Cardiac muscle cell (in vitro differentiated cells and primary cell): Measurements from ENCODE around the gene MNT. TPM values are rescaled to one million over a fixed set of nuclear protein-coding genes. Genes with fewer than 3 reads are reported as not detected.

Experiments
- DNase-seq, 2 donors: peaks; one replicate each; pipeline versions ENCODE4 v3.0.0 to v3.0.0-alpha.2; 2010 to 2017; ENCODE audit warnings: low read depth in 1 of 2, low spot score in 1 of 2
- H3K27ac ChIP-seq: fragments of 200-600 bp; sonication (generic); 2 replicates; pipeline ENCODE4 v1.5.1; 2016
- H3K27me3 ChIP-seq: fragments of 200-600 bp; sonication (generic); 2 replicates; pipeline ENCODE4 v1.6.0; 2016; ENCODE audit warnings: control low read depth
- H3K36me3 ChIP-seq: fragments of 200-600 bp; sonication (generic); 2 replicates; pipeline ENCODE4 v1.5.1; 2016; ENCODE audit warnings: control low read depth
- H3K4me1 ChIP-seq: fragments of 200-600 bp; sonication (generic); 2 replicates; pipeline ENCODE4 v1.8.1; 2017; ENCODE audit warnings: low read depth, mild to moderate bottlenecking, mixed run types
- H3K4me3 ChIP-seq: fragments of 200-600 bp; sonication (generic); 2 replicates; pipeline ENCODE4 v1.5.1; 2016; ENCODE audit warnings: mild to moderate bottlenecking
- H3K9me3 ChIP-seq: fragments of 200-600 bp; sonication (generic); 2 replicates; pipeline ENCODE4 v1.5.1; 2017; ENCODE audit warnings: low read depth, mild to moderate bottlenecking, control low read depth
- polyA plus RNA-seq: library from polyadenylated mRNA; unstranded; fragments of >200 nt; fragmentation: Nextera tagmentation; extraction: Ambion mirVana; gene quantifications from 2 replicates; pipeline ENCODE4 v1.2.1, GENCODE V29; 2016
- total RNA-seq: library from RNA; depleted of rRNA; stranded (reverse); fragments of >200 nt; gene quantifications from 2 replicates; pipeline ENCODE4 v1.2.3, GENCODE V29; 2016
- TF ChIP-seq, protein P1 (sequence below): IDR thresholded peaks from 2 replicates; pipeline ENCODE4 v1.5.1; 2012; ENCODE audit warnings: low read depth, mild to moderate bottlenecking, low read length

The MNT gene
- total and polyA plus RNA-seq, 2 experiments from 2014 or later = 7.3 to 17.4 TPM

DNA sequence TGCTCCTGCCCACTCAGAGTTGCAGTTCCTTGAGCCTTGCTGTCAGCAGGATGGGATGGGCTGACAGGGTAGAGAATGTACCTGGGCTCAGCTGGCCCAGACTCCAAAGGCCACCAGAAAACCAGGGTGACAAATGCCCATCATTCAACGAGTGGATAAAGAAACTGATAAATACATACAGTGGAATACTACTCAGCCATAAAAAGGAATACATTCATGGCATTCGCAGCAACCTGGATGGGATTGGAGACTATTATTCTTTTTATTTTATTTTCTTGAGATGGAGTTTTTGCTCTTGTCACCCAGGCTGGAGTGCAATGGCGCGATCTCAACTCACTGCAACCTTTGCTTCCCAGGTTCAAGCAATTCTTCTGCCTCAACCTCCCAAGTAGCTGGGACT lies 43.6 kb downstream of the MNT start:
- no peak for DNase-seq
- TF ChIP-seq, protein P1, sequence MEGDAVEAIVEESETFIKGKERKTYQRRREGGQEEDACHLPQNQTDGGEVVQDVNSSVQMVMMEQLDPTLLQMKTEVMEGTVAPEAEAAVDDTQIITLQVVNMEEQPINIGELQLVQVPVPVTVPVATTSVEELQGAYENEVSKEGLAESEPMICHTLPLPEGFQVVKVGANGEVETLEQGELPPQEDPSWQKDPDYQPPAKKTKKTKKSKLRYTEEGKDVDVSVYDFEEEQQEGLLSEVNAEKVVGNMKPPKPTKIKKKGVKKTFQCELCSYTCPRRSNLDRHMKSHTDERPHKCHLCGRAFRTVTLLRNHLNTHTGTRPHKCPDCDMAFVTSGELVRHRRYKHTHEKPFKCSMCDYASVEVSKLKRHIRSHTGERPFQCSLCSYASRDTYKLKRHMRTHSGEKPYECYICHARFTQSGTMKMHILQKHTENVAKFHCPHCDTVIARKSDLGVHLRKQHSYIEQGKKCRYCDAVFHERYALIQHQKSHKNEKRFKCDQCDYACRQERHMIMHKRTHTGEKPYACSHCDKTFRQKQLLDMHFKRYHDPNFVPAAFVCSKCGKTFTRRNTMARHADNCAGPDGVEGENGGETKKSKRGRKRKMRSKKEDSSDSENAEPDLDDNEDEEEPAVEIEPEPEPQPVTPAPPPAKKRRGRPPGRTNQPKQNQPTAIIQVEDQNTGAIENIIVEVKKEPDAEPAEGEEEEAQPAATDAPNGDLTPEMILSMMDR = no peak
- H3K27ac ChIP-seq = no peak overlapping the region
- H3K4me3 ChIP-seq = no peak overlapping the region
- no peaks in the 10 kb centered on the region for H3K36me3 ChIP-seq
- no peaks in the 10 kb centered on the region for H3K9me3 ChIP-seq
- no peaks in the 10 kb centered on the region for H3K27me3 ChIP-seq
- H3K4me1 ChIP-seq = no peaks in the 10 kb centered on the region

DNA sequence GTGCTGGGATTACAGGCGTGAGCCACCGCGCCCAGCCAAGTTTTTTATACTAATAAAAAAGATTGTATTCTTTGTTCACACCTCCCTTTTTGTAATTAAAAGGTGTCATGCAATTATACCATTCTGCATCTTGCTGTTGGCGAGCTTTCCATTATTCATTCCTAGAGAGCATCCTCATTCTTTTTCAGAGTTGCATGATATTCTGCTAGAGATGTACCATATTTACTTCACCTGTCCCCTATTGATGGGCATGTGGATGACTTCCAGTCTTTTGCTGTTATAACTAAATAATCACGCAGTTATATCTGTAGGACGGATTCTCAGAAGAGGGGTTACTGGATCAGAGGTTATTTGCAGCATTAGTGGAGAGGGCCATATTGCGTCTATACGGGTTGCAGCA lies 46.5 kb downstream of the MNT start:
- Histone ChIP-seq H3K27me3 (no peaks in the 10 kb centered on the region), H3K4me3 (no peak overlapping the region), H3K27ac (no peak overlapping the region), H3K9me3 (no peaks in the 10 kb centered on the region), H3K4me1 (no peaks in the 10 kb centered on the region), H3K36me3 (no peaks in the 10 kb centered on the region)
- TF ChIP-seq, protein P1 = no peak
- no peak for DNase-seq

DNA sequence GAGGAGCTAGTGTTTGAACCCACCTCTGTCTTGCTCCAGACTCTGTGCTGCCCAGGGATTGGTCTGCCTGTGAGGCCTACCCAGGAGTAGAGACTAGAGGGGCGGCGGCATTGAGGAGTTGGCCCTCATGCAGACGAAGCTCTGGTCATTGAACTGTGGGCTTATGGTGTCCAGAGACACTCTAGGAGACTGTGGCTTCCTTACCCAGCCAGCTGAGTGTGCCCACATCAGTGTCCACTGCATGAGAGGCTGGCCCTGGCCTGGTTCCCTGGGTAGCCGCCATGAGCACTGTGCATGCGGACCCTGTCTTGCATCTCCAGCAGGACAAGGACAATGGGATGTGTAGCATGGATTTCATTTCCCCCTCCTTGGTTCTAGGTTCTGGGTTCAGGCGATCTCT lies 49.6 kb downstream of the MNT start:
- TF ChIP-seq, protein P1 = no peak
- Histone ChIP-seq H3K27me3 (no peaks in the 10 kb centered on the region), H3K9me3 (no peaks in the 10 kb centered on the region), H3K4me3 (no peak overlapping the region), H3K27ac (no peak overlapping the region), H3K4me1 (peaks cover 9% of the 10 kb centered on the region), H3K36me3 (no peaks in the 10 kb centered on the region)
- DNase-seq = no peak

DNA sequence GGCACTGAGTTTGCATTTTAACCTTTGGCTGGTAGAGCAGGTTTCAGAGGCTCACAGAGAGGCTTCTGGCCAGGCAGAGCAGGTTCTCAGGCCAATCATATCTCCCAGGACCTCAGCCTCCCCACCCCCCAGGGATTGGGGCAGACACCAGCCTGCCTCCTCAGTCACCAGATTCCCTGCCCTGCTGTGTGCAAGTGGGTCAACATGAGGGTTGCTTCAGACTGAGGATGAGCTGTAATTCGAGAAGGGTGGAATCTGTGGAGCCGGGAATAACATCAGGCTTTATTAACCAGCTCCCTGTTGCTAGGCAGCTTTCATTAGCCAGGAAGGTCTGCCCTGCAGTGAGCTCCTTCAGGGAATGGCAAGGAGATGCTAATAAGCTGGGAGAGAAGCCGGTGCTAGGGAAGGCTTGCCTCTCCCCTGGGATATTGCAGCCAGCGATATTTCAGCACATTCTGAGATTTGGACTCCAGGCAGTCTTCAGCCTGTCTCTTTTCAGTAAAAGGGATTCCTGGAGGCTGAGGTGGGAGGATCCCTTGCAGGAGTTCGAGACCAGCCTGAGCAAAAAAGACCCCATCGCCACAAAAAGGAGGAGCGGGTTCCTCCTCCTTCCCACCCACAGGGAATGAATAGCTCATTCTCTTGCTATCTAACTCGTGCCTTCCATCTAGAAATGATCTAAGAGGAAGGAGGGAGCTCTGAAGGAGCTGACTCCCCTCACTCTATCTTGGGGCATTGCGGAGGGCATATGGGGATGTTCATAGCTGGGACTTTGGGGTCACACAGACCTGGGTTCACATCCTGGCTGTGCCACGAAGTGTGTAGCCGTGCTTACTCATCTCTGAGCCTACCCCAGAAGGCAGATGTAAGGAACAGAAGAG lies 52.8 kb downstream of the MNT start:
- Histone ChIP-seq H3K27me3 (no peaks in the 10 kb centered on the region), H3K9me3 (no peaks in the 10 kb centered on the region), H3K4me1 (peaks cover 9% of the 10 kb centered on the region), H3K36me3 (peaks cover 3% of the 10 kb centered on the region), H3K4me3 (no peak overlapping the region), H3K27ac (peak overlapping the region; percentile 21)
- TF ChIP-seq, protein P1 = no peak
- peak; percentile 66 to 69 for DNase-seq

DNA sequence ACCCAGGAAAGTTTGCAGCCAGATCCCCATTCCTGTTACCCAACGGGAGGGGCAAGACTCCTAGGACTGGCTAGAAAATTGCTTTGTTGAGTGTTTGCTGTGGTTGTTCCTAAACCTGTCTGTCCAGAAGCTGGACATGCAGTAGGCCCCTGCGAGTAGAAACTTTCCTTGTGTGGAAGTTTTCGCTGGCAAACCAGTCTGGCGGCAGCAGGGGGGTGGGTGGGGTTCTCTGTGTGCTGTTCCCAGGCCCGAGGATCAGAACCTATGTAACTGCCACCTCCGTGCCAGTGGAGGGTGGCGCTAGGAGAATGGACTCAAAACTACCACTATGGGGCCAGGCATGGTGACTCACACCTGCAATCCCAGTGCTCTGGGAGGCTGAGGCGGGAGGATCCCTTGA lies 54.4 kb downstream of the MNT start:
- TF ChIP-seq, protein P1 = no peak
- peaks cover 3% of the 10 kb centered on the region for H3K36me3 ChIP-seq
- no peaks in the 10 kb centered on the region for H3K27me3 ChIP-seq
- H3K9me3 ChIP-seq = no peaks in the 10 kb centered on the region
- DNase-seq = no peak
- H3K27ac ChIP-seq = no peak overlapping the region
- H3K4me3 ChIP-seq = no peak overlapping the region
- peaks cover 9% of the 10 kb centered on the region for H3K4me1 ChIP-seq
